ENCODE results near the gene MLLT10.

DNA sequence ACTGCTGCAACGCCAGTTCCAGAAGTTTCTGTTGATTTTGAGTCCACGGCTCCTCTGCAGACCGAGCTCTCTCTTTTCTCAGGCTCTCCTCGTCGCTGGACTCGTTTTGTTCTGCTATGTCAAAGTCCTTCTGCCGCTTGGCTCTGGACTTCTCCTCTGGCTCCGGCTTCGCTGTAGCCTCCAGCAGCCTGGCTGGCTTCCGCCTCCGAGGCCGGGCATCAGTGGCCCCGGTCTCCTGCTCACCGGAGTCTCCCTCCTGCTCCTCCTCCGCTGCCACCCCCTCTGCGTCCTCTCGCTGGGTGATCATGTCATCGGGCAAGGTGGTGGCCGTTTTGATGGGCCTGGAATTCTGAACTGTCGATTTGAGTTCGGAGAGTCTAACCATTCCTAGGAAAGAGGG, 225.2 kb downstream of the MLLT10 start:
- TF ChIP-seq, protein P1, sequence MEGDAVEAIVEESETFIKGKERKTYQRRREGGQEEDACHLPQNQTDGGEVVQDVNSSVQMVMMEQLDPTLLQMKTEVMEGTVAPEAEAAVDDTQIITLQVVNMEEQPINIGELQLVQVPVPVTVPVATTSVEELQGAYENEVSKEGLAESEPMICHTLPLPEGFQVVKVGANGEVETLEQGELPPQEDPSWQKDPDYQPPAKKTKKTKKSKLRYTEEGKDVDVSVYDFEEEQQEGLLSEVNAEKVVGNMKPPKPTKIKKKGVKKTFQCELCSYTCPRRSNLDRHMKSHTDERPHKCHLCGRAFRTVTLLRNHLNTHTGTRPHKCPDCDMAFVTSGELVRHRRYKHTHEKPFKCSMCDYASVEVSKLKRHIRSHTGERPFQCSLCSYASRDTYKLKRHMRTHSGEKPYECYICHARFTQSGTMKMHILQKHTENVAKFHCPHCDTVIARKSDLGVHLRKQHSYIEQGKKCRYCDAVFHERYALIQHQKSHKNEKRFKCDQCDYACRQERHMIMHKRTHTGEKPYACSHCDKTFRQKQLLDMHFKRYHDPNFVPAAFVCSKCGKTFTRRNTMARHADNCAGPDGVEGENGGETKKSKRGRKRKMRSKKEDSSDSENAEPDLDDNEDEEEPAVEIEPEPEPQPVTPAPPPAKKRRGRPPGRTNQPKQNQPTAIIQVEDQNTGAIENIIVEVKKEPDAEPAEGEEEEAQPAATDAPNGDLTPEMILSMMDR (IDR thresholded peaks at IDR 0.05; ENCODE audit: low read length): no peak
- no peak for TF ChIP-seq EZH2 (IDR thresholded peaks at IDR 0.05; ENCODE audit: borderline replicate concordance, low read length)
